Keratinocyte (primary cell): Measurements from ENCODE around the gene POLR2A. TPM values are rescaled to one million over a fixed set of nuclear protein-coding genes. Genes with fewer than 3 reads are reported as not detected.

Source experiments
- DNase-seq: peaks from one replicate; pipeline ENCODE4 v3.0.0-alpha.2; 2011; ENCODE audit warnings: low read depth, missing footprints, low spot score
- FAIRE-seq: peaks from 2 replicates; lab custom pipeline; 2011; peaks lifted over from hg19 to GRCh38; lab: Jason Lieb, UNC
- H2AFZ ChIP-seq: 2 replicates; pipeline ENCODE4 v1.6.0; 2012; ENCODE audit warnings: low read length, control low read depth, inconsistent platforms; ENCODE audit not compliant: control insufficient read depth
- H3K27ac ChIP-seq: 2 replicates; pipeline ENCODE4 v1.5.1; 2011; ENCODE audit warnings: low read length; ENCODE audit not compliant: control insufficient read depth, insufficient read depth
- H3K27me3 ChIP-seq: 3 replicates; pipeline ENCODE4 v1.6.0; 2011; ENCODE audit warnings: low read length; ENCODE audit not compliant: control insufficient read depth, insufficient read depth; ENCODE audit errors: extremely low read depth
- H3K36me3 ChIP-seq, 2 experiments: 2 replicates in 1 of 2; 3 replicates in 1 of 2; pipeline ENCODE4 v1.5.1; 2011; ENCODE audit warnings: low read length in 2 of 2, mild to moderate bottlenecking in 1 of 2; ENCODE audit not compliant: control insufficient read depth in 2 of 2, insufficient read depth in 2 of 2; ENCODE audit errors: extremely low read depth in 1 of 2
- H3K4me1 ChIP-seq: 3 replicates; pipeline ENCODE4 v1.5.1; 2011; ENCODE audit warnings: low read length; ENCODE audit not compliant: control insufficient read depth, insufficient read depth; ENCODE audit errors: extremely low read depth
- H3K4me2 ChIP-seq: 3 replicates; pipeline ENCODE4 v1.6.0; 2011; ENCODE audit warnings: low read depth, low read length; ENCODE audit not compliant: control insufficient read depth, insufficient read depth; ENCODE audit errors: extremely low read depth
- H3K4me3 ChIP-seq, 3 experiments: fragments of 200-600 bp in 1 of 3; sonication (generic) in 1 of 3; 2 replicates in 2 of 3; 3 replicates in 1 of 3; pipeline ENCODE4 v1.5.1; 2011 to 2016; ENCODE audit warnings: low read length in 3 of 3, mild to moderate bottlenecking in 3 of 3, control low read depth in 2 of 3, inconsistent platforms in 1 of 3, low read depth in 1 of 3, mixed read lengths in 1 of 3, mixed run types in 1 of 3, moderate library complexity in 1 of 3; ENCODE audit not compliant: control insufficient read depth in 2 of 3, insufficient read depth in 2 of 3; ENCODE audit errors: extremely low read depth in 1 of 3
- H3K79me2 ChIP-seq: 2 replicates; pipeline ENCODE4 v1.6.0; 2012; ENCODE audit warnings: low read length; ENCODE audit not compliant: control insufficient read depth, insufficient read depth
- H3K9ac ChIP-seq: 3 replicates; pipeline ENCODE4 v1.6.0; 2011; ENCODE audit warnings: low read length; ENCODE audit not compliant: control insufficient read depth, insufficient read depth; ENCODE audit errors: extremely low read depth
- H3K9me1 ChIP-seq: 3 replicates; pipeline ENCODE4 v1.6.0; 2011; ENCODE audit warnings: low read length; ENCODE audit not compliant: control insufficient read depth, insufficient read depth; ENCODE audit errors: extremely low read depth
- H3K9me3 ChIP-seq: 2 replicates; pipeline ENCODE4 v1.5.1; 2012; ENCODE audit warnings: low read depth, low read length; ENCODE audit not compliant: control insufficient read depth
- H4K20me1 ChIP-seq: 3 replicates; pipeline ENCODE4 v1.6.0; 2011; ENCODE audit warnings: low read length; ENCODE audit not compliant: control insufficient read depth, insufficient read depth; ENCODE audit errors: extremely low read depth
- EZH2 ChIP-seq: IDR thresholded peaks from one replicate; pipeline ENCODE4 v1.6.1; 2012; ENCODE audit warnings: inconsistent platforms, mild to moderate bottlenecking, low read length, moderate library complexity
- dilution Hi-C: fragments of 300-500 bp; cut with MboI; formaldehyde crosslinking; loops from one replicate; pipeline ENCODE4 v1.7.0; 2020; ENCODE audit warnings: low sequenced_read_pairs; ENCODE audit not compliant: extremely low pct_ligation_motif_present
- polyA plus RNA-seq, 5 experiments: library from polyadenylated mRNA; depleted of rRNA in 3 of 5; stranded (reverse) in 3 of 5; stranded (forward) in 1 of 5; unstranded in 1 of 5; fragments of >200 nt; gene quantifications; 1 replicate in 1 of 5; 2 replicates in 3 of 5; 3 replicates in 1 of 5; pipeline versions ENCODE4 v1.2.1 to v1.2.3, GENCODE V29; 2011 to 2012; ENCODE audit warnings: missing spikeins in 2 of 5, low read depth in 1 of 5, low replicate concordance in 1 of 5
- TF ChIP-seq, protein P1 (sequence below), 3 experiments: IDR thresholded peaks in 1 of 3; conservative IDR thresholded peaks in 1 of 3; optimal IDR thresholded peaks in 1 of 3; 2 replicates in 2 of 3; 3 replicates in 1 of 3; pipeline versions ENCODE3 to v1.5.1; 2011; ENCODE audit warnings: low read length in 3 of 3, mild to moderate bottlenecking in 3 of 3, moderate library complexity in 2 of 3, control low read depth in 1 of 3, inconsistent platforms in 1 of 3; ENCODE audit not compliant: insufficient read depth in 2 of 3; ENCODE audit errors: extremely low read depth in 1 of 3

POLR2A gene
- polyA plus RNA-seq, 1 donor (not counting 4 experiments of a cell fraction or from before 2014, with no cell fraction given) = 17.5 TPM

DNA sequence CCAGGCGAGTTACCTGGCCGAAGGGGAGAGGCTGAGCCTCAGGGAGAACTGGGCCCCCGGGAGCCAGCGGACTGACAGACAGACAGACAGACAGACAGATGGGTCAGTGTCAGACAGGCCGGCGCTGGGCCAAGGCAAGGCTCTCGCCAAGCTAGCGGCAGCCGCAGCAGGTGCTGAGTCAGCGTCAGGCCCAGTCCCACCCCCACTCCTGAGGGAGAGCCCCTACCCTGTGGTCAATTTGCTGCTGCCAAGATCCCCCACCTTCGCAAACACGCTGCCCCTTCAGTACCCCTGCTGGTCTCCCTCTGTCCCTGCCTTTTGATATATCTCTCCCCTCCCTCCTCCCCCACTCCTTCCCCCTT lies 43.4 kb upstream of the POLR2A start:
- FAIRE-seq (peak; percentile 5), DNase-seq (no peak)
- no peak overlapping the region for H3K27ac ChIP-seq
- no peaks in the 10 kb centered on the region for H4K20me1 ChIP-seq
- peak overlapping the region; percentile 77 for H3K9ac ChIP-seq
- H3K4me3 ChIP-seq = peak overlapping the region; percentile 59 to 81 (median 77)
- H3K36me3 ChIP-seq = peaks cover 0 to 4% of the 10 kb centered on the region in 2 experiments
- TF ChIP-seq EZH2 = no peak
- TF ChIP-seq, protein P1, sequence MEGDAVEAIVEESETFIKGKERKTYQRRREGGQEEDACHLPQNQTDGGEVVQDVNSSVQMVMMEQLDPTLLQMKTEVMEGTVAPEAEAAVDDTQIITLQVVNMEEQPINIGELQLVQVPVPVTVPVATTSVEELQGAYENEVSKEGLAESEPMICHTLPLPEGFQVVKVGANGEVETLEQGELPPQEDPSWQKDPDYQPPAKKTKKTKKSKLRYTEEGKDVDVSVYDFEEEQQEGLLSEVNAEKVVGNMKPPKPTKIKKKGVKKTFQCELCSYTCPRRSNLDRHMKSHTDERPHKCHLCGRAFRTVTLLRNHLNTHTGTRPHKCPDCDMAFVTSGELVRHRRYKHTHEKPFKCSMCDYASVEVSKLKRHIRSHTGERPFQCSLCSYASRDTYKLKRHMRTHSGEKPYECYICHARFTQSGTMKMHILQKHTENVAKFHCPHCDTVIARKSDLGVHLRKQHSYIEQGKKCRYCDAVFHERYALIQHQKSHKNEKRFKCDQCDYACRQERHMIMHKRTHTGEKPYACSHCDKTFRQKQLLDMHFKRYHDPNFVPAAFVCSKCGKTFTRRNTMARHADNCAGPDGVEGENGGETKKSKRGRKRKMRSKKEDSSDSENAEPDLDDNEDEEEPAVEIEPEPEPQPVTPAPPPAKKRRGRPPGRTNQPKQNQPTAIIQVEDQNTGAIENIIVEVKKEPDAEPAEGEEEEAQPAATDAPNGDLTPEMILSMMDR (optimal IDR thresholded peaks at IDR 0.05 in 1 of 3, IDR thresholded peaks at IDR 0.05 in 1 of 3, conservative IDR thresholded peaks at IDR 0.05 in 1 of 3; ENCODE audit: extremely low read depth in 1 of 3, insufficient read depth in 2 of 3, low read length in 3 of 3) = no peak
- H2AFZ ChIP-seq = no peak overlapping the region
- no peaks in the 10 kb centered on the region for H3K9me3 ChIP-seq
- no peaks in the 10 kb centered on the region for H3K27me3 ChIP-seq
- dilution Hi-C loops = no loop called here
- H3K4me2 ChIP-seq = peak overlapping the region; percentile 99
- H3K79me2 ChIP-seq = peaks cover 17% of the 10 kb centered on the region
- peaks cover 5% of the 10 kb centered on the region for H3K9me1 ChIP-seq
- peaks cover 64% of the 10 kb centered on the region for H3K4me1 ChIP-seq

DNA sequence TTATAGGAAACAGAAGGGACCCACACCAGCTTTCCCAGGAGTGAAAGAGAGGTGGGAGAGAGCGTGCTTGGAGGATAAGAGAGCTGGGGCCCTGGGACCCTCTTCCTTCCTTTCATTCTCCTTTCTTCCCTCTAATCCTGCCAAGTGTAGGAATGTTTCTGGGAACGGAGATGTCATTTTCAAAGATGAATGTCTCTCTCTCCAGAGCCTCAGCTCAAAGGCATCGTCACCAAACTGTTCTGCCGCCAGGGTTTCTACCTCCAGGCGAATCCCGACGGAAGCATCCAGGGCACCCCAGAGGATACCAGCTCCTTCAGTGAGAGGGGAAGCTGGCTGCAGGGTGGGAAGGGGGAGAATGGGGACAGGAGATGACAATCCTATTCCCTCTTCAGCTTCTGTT lies 42.9 kb upstream of the POLR2A start:
- Histone ChIP-seq H3K27me3 (no peaks in the 10 kb centered on the region), H3K9ac (no peak overlapping the region), H3K4me1 (peaks cover 66% of the 10 kb centered on the region), H3K27ac (no peak overlapping the region), H2AFZ (no peak overlapping the region), H3K79me2 (peaks cover 15% of the 10 kb centered on the region), H3K4me3 (no peak overlapping the region), H4K20me1 (no peaks in the 10 kb centered on the region), H3K36me3 (peaks cover 0 to 4% of the 10 kb centered on the region in 2 experiments), H3K4me2 (no peak overlapping the region), H3K9me1 (peaks cover 5% of the 10 kb centered on the region), H3K9me3 (no peaks in the 10 kb centered on the region)
- dilution Hi-C loops = no loop called here
- no peak for TF ChIP-seq EZH2
- TF ChIP-seq, protein P1 (optimal IDR thresholded peaks at IDR 0.05 in 1 of 3, IDR thresholded peaks at IDR 0.05 in 1 of 3, conservative IDR thresholded peaks at IDR 0.05 in 1 of 3; ENCODE audit: extremely low read depth in 1 of 3, insufficient read depth in 2 of 3, low read length in 3 of 3) = no peak
- DNase-seq (no peak), FAIRE-seq (no peak)
